GM19395 (cell line): Measurements from ENCODE around the gene CTNNBIP1.

Experiments used
- ATAC-seq: cut with Tn5 transposase; IDR thresholded peaks from one replicate; pipeline ENCODE4 v1.9.1; 2021; ENCODE audit warnings: mild to moderate bottlenecking, moderate library complexity; ENCODE audit not compliant: unreplicated experiment

Gene CTNNBIP1

DNA sequence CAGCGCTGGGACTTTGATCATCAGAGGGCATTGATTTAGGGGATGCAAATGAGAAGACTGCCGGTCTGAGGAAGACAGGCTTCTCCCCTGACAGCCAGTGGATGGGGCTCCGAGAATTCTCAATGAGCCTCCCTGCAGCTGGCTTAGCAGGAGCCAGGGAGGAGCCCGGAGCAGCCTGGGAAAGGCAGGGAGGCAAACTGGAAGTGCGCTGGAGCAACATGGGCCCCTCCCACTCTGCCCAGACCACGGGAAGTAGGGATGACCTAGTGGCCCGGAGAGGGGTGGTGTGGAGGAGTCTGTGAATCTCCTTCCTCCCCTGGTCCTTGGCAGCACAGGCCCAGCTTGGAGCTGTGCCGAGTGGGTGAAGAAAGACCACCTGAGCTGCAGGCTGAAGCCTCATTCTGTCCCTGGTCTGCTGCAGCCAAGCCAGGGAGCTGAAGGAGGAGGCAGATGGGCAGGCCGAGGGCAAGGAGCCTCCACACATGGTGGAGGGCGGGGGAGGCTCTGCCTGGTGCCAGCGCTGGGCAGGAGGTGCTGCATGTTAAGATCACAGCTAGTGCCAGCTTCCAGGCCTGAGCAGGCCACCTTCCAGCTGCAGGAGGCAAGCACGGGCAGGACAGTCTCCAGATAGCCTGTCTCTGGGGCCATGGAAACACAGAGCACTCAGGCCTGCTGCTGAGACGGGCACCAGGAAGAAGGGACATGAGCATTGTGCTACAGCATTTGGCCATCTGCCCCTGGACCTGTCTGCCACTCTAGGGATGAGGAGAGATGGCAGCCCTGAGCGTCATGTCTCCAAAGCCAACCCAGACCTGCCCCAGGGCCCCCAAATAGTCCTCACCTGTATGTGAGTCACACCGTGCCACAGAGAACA is 74.1 kb downstream of the CTNNBIP1 start:
- ATAC-seq: no peak

DNA sequence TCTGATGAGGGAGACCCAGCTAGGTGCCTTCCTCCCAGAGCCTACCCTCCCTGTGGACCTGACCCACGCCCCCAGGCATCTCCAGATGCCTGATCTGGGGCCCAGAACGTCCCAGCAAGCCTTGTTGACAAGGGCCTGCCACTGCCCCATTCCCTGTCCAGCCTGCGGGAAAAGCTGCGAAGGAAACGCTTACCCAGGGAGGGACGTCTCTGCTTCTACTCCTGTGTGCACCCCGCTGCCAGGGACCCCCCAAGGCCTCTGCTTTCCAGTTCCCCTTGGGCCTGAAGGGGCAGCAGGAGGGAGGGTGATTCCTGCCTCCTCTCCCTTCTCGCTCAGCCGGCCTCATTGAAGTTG is 74.7 kb downstream of the CTNNBIP1 start:
- no peak for ATAC-seq

DNA sequence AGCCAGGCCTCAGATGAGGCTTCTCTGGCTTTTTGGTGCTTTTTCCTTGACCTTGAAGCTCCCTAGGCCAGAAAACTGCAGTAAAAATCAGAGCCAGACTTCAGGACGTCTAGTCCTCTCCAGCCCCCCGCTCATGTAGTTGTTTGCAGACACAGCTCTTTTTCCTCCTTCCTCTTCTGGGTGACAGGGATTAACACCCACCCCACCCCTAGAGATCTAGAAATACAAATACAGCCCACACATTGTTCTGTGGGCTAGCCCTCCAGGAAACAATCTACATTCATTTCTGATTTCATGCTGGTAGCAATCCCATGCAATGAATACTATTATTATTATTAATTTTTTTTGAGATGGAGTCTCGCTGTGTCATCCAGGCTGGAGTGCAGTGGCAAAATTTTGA is 76.4 kb downstream of the CTNNBIP1 start:
- ATAC-seq: no peak

DNA sequence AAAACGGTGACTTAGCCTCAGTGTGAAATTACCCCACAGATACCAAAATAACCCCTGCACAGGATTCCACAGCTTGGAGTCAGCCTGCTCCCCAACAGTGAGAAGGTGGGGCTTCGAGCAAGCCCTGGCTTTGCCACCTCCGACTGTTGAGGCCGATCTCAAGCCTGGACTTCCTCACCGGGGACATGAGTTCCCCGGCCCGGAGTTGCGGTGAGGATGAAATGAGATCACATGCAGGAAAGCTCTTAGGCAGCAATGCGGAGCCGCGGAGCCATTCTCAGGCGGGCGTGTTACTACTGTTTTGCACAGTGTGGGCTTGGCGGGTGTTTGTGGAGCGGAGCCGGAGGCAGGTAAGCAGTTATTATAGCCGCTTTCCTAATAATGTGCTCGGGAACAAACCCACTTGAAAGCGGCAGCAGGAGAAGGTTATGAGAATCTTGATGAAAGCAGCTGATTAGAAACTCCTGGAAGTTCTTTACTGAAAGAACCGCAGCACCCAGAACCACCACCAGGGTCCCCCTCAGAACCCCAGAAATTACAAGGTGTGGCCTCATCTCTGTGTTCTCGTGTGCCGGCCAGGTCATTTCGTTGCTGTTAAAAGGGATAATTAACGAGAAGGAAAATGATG is 82.4 kb downstream of the CTNNBIP1 start:
- ATAC-seq: no peak

DNA sequence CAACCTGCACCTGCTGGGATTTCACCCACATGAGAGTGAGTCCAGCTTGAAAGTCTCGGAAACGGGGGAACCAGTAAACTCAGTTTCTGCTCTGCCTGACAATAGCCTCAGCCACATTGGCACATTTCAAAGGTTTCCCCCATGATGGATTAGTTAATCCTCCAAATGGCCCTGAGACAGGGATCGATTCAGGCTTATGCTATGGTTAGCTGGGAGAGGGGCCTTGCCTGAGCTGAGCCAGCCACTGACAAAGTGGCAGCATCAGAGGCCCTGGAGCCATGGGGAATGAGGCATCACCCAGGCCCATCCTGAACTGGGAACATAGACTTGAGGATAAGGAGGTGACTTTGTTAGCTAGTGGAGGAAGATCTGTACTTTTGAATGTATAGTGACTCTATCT is 83.5 kb downstream of the CTNNBIP1 start:
- ATAC-seq: no peak

DNA sequence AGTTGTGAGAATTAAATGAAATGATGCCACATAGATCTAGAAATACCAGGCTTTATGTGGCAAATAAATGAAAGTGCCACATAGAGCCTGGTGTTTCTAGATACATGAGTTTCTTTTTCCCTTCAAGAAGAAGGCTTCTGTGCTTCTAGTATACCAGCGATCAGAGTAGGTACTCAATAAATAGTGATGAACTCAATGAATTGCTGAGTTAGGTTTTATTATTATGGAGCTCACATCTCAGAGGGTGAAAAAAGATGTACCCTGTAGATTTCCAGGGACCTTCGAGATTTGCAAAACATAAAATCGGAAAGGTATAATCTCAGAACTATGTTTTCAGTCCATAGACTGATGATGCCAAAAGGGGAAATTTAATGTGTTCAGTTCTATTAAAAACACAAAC is 84.0 kb downstream of the CTNNBIP1 start:
- no peak for ATAC-seq

DNA sequence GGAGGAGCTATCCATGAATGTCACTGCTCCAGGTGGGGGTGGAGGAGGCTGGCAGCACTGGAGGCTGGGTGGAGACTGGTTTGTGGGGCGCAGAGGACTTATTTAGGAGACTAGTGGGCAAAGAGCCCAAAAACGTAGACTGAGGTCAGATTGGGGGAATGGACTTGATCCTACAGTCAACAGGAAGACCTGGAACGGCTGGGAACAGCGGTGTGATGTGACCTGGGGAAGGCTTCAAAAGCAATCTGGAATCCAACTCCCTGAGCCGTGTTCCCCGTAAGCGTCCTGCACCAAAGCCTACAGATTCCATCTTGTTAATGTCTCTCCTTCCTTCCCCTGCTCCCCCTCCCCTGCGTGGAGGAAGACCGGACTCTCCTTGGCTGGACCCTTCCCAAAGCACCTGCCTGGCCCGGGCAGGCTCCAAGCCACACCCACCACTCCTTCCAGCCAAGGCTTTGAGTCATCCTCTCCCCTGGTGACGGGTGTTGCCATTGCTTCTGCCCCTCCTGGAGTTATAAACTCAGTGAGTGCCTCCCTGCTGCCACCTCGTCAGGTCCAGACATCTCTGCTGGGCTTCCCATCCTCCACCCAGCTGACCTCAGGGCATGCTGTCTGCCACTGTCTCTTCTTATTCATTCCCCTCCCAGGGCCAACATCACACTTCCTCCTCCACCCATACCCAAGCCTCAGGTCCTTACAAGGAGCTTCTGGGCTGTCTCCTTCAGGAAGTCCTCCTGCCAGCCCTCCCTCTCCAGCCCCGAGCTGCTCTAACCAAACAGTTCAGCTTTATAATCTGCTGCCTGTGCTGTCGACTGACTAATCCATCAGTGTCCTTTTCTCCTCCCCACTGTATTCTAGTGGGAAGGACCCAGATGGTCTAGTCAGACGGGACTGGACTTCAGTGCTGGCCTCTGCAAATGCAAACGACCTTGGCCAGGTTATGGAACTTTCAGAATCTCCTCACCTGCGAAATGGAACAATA is 84.7 kb downstream of the CTNNBIP1 start:
- ATAC-seq: no peak

DNA sequence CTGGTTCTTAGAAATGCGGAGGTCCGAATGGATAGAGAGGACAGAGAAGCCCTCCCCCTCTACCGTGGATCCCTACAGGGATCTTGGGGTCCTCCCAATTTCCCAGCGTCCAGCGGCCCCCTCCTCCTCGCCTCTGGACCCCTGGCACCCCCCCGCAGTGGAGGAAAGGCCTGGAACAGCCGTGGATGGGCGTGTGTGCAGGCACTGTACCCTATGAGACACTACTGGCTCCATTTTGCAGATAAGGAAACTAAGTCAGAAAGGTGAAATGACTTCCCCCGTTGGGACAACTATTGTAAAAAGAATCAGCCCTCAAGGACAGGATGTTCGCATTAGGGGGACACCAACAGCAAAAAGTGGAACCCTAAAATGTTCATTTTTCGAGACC is 85.4 kb downstream of the CTNNBIP1 start:
- ATAC-seq: no peak

DNA sequence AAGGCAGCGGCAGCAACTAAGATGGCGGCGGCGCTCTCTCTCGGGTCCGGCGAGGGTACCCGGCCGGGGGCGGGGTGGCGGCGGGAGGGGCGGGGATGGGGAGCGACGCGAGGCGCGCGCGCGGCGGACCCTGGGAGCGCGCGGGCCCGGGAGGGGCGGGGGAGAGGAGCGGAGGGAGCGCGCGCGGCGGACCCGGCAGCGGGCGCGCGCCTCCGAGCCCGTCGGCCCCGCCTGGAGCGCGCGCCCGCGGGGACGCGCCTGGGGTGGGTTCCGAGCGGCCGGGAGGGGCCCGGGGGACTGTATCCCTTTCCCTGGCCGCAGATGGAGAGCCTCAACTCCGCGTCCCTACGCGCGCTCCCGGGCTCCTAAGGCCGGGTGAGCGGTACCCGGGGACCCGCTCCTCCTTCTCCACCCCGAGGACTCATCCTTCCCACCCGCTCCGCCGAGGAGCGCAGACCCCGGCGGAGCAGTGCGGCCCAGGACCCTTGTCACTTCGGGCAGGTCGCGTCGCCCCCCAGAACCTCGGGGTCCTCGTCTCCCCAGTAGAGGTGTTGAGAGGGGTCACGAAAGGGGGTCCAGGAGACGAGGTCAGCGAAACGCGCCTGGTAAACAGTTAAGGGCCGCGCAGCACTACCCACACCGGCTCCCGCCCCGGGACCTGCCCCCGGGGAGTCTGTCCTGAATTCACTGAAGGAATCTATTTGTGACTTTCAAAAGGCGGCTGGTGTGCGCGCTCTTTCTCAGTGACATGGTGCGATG is 85.9 kb downstream of the CTNNBIP1 start, which contains the start of gene CLSTN1:
CLSTN1 (minus strand) TSS at position 23 of the 759 bp plus-strand sequence. CDS start 232 bp downstream, outside the sequence.
- peak; percentile 53 for ATAC-seq

DNA sequence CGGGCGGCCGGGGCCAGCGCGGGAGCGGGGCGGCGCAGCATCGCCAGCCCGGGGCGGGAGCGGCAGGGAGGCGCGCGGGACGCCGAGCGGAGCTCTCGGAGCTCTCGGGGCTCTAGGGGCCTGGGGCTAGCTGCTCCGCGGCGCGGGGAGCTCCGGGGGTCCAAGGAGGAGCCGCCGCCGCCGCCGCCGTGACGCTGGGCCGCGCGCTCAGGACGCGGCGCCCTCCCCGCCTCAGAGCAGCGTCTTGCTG is 86.5 kb downstream of the CTNNBIP1 start:
- peak; percentile 16 for ATAC-seq

DNA sequence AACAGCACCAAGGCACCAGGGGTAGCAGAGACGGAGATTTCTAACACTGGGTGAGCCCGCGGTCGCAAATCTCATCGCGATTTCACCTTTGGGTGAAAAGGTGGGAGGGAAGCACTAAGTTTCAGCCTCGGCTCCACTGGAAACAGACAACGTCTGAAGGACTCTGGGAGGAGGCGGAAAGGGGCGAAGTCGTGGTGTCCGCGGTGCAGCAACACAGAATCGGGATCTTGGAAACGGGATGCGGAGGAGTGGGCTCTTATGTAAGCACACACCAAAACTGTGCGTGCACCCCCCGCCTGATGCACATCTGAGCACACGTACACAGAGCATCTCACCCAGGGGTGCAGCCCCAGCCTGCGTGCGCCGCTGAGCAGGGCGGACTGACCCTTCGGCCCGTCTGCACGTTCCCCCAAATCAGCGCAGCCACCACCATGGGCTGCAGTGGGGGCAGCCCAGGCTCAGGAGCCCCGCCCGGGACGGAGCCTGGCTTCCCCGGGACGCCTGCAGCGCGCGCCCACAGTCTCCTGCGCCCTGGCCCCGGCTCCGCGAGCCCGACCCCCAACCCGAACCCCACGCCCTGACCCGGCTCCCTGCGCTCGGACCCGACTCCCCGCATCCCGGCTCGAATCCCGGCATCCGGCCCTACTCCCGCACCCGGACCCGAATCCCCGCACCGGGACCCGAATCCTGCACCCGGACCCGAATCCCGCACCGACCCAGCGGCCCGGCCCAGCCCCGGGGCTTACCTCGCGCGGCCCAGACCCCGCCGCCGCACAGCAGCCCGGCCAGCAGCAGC is 87.0 kb downstream of the CTNNBIP1 start:
- no peak for ATAC-seq

DNA sequence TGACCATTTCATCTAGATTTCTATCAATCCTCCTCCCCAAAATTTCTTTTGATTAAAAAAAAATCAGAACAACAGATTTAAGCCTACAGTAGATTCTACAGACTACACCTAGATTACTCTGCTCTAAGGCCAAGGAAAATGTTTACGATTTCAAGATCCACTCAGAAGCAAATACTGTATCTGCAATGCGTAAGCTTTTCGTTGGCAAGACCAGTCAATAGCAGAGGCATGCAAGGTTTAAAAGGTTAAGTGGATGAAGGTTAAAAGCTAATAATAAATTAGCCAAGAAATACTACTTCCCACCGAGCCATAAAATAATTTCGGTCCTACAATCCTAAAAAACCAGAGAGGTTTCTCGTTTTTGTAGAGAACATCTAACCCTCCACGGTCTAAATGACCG is 87.6 kb downstream of the CTNNBIP1 start:
- no peak for ATAC-seq

DNA sequence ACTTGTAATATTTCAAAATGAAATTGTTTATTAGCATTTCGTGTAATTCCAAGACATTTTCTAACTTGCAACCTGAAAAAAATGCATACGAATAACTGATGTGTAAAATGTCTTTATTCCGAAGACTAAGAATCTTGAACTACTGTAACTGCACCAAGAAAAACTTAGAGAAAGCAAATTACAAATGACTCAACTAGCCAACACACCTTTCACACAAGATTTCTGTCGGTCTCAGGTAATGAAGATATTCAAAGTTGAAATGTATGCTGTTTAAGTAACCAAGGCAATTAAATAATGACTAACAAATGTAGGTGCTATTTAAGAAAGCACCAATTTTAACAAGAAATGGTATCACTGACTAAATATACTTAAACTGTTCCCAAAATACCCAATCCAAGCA is 88.4 kb downstream of the CTNNBIP1 start:
- ATAC-seq: no peak

DNA sequence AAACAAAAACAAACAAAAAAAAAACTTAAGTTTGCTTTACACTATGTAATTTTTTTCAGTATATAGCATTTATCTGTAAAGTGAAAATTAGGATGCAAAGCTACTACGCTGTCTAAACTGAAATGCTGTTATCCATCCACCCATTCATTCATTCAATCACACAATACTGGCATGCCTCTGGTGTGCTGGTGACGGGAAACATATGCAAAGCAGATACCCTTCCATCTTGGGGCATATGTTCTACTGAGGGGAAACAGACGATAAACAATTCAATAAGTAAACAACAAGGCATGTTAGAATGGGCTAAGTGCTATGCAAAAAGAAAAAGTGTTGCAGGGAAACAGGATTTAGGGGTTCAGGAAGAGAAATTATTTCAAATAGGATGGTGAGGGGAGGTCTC is 89.5 kb downstream of the CTNNBIP1 start:
- ATAC-seq: no peak

DNA sequence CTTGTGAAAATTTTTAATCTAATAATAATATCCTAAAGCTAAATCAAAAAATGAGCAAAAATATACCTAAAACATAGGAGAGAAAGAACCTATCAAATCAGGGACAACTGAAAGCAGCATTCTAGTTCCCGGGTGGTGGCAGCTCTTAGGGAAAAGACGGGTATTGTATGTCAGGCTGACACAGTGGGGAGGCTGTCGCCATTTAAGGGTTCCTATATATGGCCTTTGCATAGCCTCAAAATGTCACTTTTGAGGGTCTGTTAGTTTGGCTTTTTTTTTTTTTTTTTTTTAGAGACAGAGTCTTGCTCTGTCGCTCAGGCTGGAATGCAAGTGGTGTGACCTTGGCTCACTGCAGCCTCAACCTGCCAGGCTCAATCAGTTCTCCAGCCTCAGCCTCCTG is 92.3 kb downstream of the CTNNBIP1 start:
- ATAC-seq: no peak

DNA sequence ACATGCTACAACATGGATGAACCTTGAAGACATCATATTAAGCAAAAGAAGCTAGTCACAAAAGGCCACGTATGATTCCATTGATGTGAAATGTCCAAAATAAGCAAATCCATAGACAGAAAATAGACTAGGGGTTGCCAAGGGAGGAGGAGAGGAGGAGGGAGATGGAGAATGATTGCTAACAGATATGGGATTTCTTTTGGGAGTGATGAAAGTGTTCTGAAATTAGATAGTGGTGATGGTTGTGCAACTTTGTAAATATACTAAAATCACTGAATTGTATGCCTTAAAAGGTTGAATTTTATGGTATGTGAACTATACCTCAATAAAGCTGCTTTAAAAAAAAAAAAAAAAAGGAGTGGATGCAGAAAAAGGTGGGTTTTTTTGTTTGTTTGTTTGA is 93.9 kb downstream of the CTNNBIP1 start:
- no peak for ATAC-seq

DNA sequence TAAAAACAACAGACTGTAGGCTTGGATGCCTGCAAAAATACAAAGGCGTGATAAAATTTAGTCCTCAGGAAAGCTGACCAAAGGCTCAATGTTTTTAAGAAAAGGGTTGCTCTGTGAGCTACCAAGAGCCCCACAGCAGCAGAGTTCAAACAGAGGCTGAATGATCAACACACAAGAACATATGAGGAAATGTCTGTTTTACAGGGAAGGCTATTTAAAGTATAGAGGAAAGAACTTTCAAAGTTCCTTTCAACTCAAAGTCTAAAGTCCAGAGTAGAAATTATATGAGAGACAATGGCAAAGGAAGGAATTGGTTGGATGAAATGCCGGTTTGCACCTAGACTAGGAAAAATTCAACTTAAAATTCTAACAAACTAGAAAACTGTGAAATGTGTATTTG is 94.9 kb downstream of the CTNNBIP1 start:
- ATAC-seq: no peak

DNA sequence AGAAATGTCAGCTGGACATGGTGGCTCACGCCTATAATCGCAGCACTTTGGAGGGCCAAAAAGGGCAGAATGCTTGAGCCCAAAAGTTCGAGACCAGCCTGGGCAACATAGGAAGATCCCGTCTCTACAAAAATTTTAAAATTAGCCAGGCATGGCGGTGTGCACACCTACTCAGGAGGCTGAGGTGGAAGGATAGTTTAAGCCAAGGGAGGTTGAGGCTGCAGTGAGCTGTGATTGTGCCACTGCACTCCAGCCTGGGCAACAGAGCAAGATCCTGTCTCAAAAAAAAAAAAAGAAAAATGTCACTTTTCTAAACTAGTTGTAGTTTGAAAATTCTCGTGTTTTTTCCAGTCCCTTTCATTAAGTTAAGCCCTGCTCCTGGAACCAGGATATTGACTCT is 95.5 kb downstream of the CTNNBIP1 start:
- ATAC-seq: no peak

DNA sequence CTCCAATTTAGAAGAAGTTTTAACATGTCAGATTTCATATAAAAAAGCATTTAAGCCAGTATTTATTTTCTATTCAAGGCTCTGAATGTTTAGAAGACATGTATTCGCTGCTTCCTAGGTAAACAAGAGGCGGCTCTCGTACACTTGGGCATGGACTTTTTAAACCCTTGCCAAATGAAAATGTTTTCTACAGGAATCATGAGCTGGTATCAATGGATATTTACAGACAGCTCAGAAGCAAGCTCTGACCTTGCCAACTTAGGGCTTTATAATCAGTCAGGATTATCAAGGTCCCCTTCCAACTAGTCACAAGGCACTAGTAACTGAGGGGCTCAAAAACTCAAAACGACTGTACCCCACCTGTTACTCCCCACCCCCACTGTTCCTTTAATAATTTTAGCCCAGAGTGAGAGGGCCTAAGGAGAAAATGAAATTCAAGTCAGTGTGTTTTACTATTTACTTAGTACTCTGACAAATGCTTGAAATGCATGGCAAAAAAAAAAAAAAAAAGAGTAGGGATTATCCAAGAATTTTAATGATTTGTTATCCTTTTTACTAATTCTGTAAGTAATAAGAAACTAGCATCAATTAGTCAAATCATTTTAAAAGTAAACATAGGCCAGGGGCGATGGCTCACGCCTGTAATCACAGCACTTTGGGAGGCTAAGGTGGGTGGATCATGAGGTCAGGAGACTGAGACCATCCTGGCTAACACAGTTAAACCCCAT is 98.7 kb downstream of the CTNNBIP1 start:
- no peak for ATAC-seq
